Activated CD8-positive, alpha-beta T cell treated with anti-CD3 and anti-CD28 coated beads, Interleukin-2, amount 10 ng/mL, durations not matched to agents 7 days and 5 days (primary cell): ENCODE measurements around the gene FGF14. TPM values are rescaled to one million over a fixed set of nuclear protein-coding genes. Genes with fewer than 3 reads are reported as not detected.

ENCODE experiments used
- ATAC-seq: fragments of 150-1000 bp; cut with Tn5 transposase; one replicate; pipeline ENCODE4 v1.10.0; 2021; ENCODE audit warnings: moderate library complexity
- CTCF ChIA-PET: fragments of 350-600 bp; sonication (Branson Sonifier 250); formaldehyde crosslinking; loops from one replicate; lab custom pipeline; 2021; ENCODE audit warnings: antibody characterized with exemption; lab: Charles Lee
- POLR2A ChIA-PET: fragments of 350-600 bp; sonication (Branson Sonifier 250); formaldehyde crosslinking; loops from one replicate; lab custom pipeline; 2021; ENCODE audit warnings: antibody characterized with exemption; lab: Charles Lee
- DNase-seq: peaks from one replicate; pipeline ENCODE4 v3.0.0-alpha.2; 2020
- H3K27ac Mint-ChIP-seq: one replicate; pipeline ENCODE4 v1.8.0; 2021; ENCODE audit warnings: mild to moderate bottlenecking, mixed read lengths
- H3K27me3 Mint-ChIP-seq: one replicate; pipeline ENCODE4 v1.8.0; 2021; ENCODE audit warnings: low read depth, mixed read lengths
- H3K36me3 Mint-ChIP-seq: one replicate; pipeline ENCODE4 v1.8.0; 2021; ENCODE audit warnings: low read depth, mixed read lengths
- H3K4me1 Mint-ChIP-seq: one replicate; pipeline ENCODE4 v1.8.0; 2021; ENCODE audit warnings: low read depth, mixed read lengths
- H3K4me3 Mint-ChIP-seq: one replicate; pipeline ENCODE4 v1.8.0; 2021; ENCODE audit warnings: mild to moderate bottlenecking, mixed read lengths
- H3K9me3 Mint-ChIP-seq: one replicate; pipeline ENCODE4 v1.8.0; 2022; ENCODE audit warnings: mixed read lengths; ENCODE audit not compliant: insufficient read depth
- total RNA-seq, 2 experiments: library from RNA; stranded (reverse); gene quantifications; one replicate each; pipeline ENCODE4 v1.2.3, GENCODE V29; 2021

The FGF14 gene
- total RNA-seq, 2 experiments from 2014 or later = not detected

- no peaks in the 10 kb centered on the region for H3K4me1 Mint-ChIP-seq
- ChIA-PET POLR2A (interaction anchor here (0.6 kb wide), 1 partner anchor 205 kb away, joined by 3 read pairs; no protein-coding TSS in a partner anchor), CTCF (no interaction called here)
- DNase-seq = no peak
- H3K4me3 Mint-ChIP-seq = no peak overlapping the region
- H3K36me3 Mint-ChIP-seq = no peaks in the 10 kb centered on the region
- H3K27me3 Mint-ChIP-seq = no peaks in the 10 kb centered on the region
- H3K27ac Mint-ChIP-seq = no peak overlapping the region
- no peaks in the 10 kb centered on the region for H3K9me3 Mint-ChIP-seq
- ATAC-seq = no peak
Observed at GRCh38 chr13:101881593-101881992, 520.3 kb downstream of the FGF14 start.

GRCh38 chr13:101880581-101880980 is 521.3 kb downstream of the FGF14 start:
- no peak for ATAC-seq
- Mint-ChIP-seq H3K27ac (no peak overlapping the region), H3K9me3 (no peaks in the 10 kb centered on the region), H3K4me3 (no peak overlapping the region), H3K36me3 (no peaks in the 10 kb centered on the region), H3K27me3 (no peaks in the 10 kb centered on the region), H3K4me1 (no peaks in the 10 kb centered on the region)
- ChIA-PET CTCF (no interaction called here), POLR2A (no interaction called here)
- DNase-seq = no peak

GRCh38 chr13:101876951-101877350 is 524.9 kb downstream of the FGF14 start:
- Mint-ChIP-seq H3K4me1 (no peaks in the 10 kb centered on the region), H3K4me3 (no peak overlapping the region), H3K27ac (no peak overlapping the region), H3K9me3 (no peaks in the 10 kb centered on the region), H3K27me3 (no peaks in the 10 kb centered on the region), H3K36me3 (no peaks in the 10 kb centered on the region)
- ChIA-PET CTCF (no interaction called here), POLR2A (no interaction called here)
- ATAC-seq = no peak
- no peak for DNase-seq

GRCh38 chr13:101875717-101876393 is 526.0 kb downstream of the FGF14 start:
- DNase-seq = no peak

GRCh38 chr13:101875091-101875490 is 526.8 kb downstream of the FGF14 start:
- no peak for ATAC-seq
- Mint-ChIP-seq H3K4me1 (no peaks in the 10 kb centered on the region), H3K36me3 (no peaks in the 10 kb centered on the region), H3K27ac (no peak overlapping the region), H3K9me3 (no peaks in the 10 kb centered on the region), H3K27me3 (no peaks in the 10 kb centered on the region), H3K4me3 (no peak overlapping the region)
- CTCF ChIA-PET = no interaction called here
- DNase-seq = no peak
- POLR2A ChIA-PET = no interaction called here

More at GRCh38 chr13:101875717-101876393, 526.0 kb downstream of the FGF14 start:
- CTCF ChIA-PET = no interaction called here
- no peak overlapping the region for H3K27ac Mint-ChIP-seq
- H3K27me3 Mint-ChIP-seq = no peaks in the 10 kb centered on the region
- H3K9me3 Mint-ChIP-seq = no peaks in the 10 kb centered on the region
- H3K4me1 Mint-ChIP-seq = no peaks in the 10 kb centered on the region
- no peaks in the 10 kb centered on the region for H3K36me3 Mint-ChIP-seq
- ATAC-seq = no peak
- no peak overlapping the region for H3K4me3 Mint-ChIP-seq
- POLR2A ChIA-PET = no interaction called here

GRCh38 chr13:101869553-101869952 is 532.3 kb downstream of the FGF14 start:
- H3K36me3 Mint-ChIP-seq = no peaks in the 10 kb centered on the region
- no peak overlapping the region for H3K27ac Mint-ChIP-seq
- no peaks in the 10 kb centered on the region for H3K4me1 Mint-ChIP-seq
- ATAC-seq = no peak
- H3K27me3 Mint-ChIP-seq = no peaks in the 10 kb centered on the region
- H3K9me3 Mint-ChIP-seq = no peaks in the 10 kb centered on the region
- no peak for DNase-seq
- H3K4me3 Mint-ChIP-seq = no peak overlapping the region
- CTCF ChIA-PET = no interaction called here
- POLR2A ChIA-PET = no interaction called here

GRCh38 chr13:101868585-101869469 is 533.0 kb downstream of the FGF14 start:
- no peak overlapping the region for H3K27ac Mint-ChIP-seq
- H3K36me3 Mint-ChIP-seq = no peaks in the 10 kb centered on the region
- no peak for ATAC-seq
- CTCF ChIA-PET = no interaction called here
- no peak overlapping the region for H3K4me3 Mint-ChIP-seq
- no peaks in the 10 kb centered on the region for H3K4me1 Mint-ChIP-seq
- POLR2A ChIA-PET = no interaction called here
- no peaks in the 10 kb centered on the region for H3K27me3 Mint-ChIP-seq
- H3K9me3 Mint-ChIP-seq = no peaks in the 10 kb centered on the region
- no peak for DNase-seq

- no peak overlapping the region for H3K4me3 Mint-ChIP-seq
- CTCF ChIA-PET = no interaction called here
Observed at GRCh38 chr13:101866889-101867581, 534.8 kb downstream of the FGF14 start.

GRCh38 chr13:101858860-101859259 is 543.0 kb downstream of the FGF14 start:
- H3K27me3 Mint-ChIP-seq = no peaks in the 10 kb centered on the region
- no peak overlapping the region for H3K27ac Mint-ChIP-seq
- H3K4me1 Mint-ChIP-seq = no peaks in the 10 kb centered on the region
- no peak for DNase-seq
- H3K9me3 Mint-ChIP-seq = no peaks in the 10 kb centered on the region
- CTCF ChIA-PET = no interaction called here
- POLR2A ChIA-PET = no interaction called here
- ATAC-seq = no peak
- no peak overlapping the region for H3K4me3 Mint-ChIP-seq
- no peaks in the 10 kb centered on the region for H3K36me3 Mint-ChIP-seq

More at GRCh38 chr13:101866889-101867581, 534.8 kb downstream of the FGF14 start:
- DNase-seq = no peak
- no peak for ATAC-seq
- Mint-ChIP-seq H3K9me3 (no peaks in the 10 kb centered on the region), H3K27me3 (no peaks in the 10 kb centered on the region), H3K4me1 (no peaks in the 10 kb centered on the region), H3K27ac (no peak overlapping the region), H3K36me3 (no peaks in the 10 kb centered on the region)
- POLR2A ChIA-PET = no interaction called here

GRCh38 chr13:101846701-101847100 is 555.1 kb downstream of the FGF14 start:
- H3K4me1 Mint-ChIP-seq = no peaks in the 10 kb centered on the region
- H3K4me3 Mint-ChIP-seq = no peak overlapping the region
- ChIA-PET POLR2A (no interaction called here), CTCF (no interaction called here)
- no peaks in the 10 kb centered on the region for H3K36me3 Mint-ChIP-seq
- H3K27ac Mint-ChIP-seq = no peak overlapping the region
- DNase-seq (no peak), ATAC-seq (no peak)
- no peaks in the 10 kb centered on the region for H3K27me3 Mint-ChIP-seq
- H3K9me3 Mint-ChIP-seq = no peaks in the 10 kb centered on the region

- no peaks in the 10 kb centered on the region for H3K4me1 Mint-ChIP-seq
- no peaks in the 10 kb centered on the region for H3K9me3 Mint-ChIP-seq
- ChIA-PET CTCF (no interaction called here), POLR2A (no interaction called here)
- no peak for DNase-seq
- H3K4me3 Mint-ChIP-seq = no peak overlapping the region
- H3K27me3 Mint-ChIP-seq = no peaks in the 10 kb centered on the region
- H3K36me3 Mint-ChIP-seq = no peaks in the 10 kb centered on the region
- H3K27ac Mint-ChIP-seq = no peak overlapping the region
- ATAC-seq = no peak
Observed at GRCh38 chr13:101846249-101846648, 555.6 kb downstream of the FGF14 start.
